Ovary (tissue), 3 donors: ENCODE data around the gene OMD.

Source experiments
- CTCF ChIP-seq, 3 donors: fragments of 450-650 bp in 2 of 3; fragments of 200-600 bp in 1 of 3; IDR thresholded peaks; one replicate each; pipeline versions ENCODE4 v1.5.1 to v1.8.0; 2016 to 2022; ENCODE audit warnings: antibody characterized with exemption in 3 of 3, mild to moderate bottlenecking in 1 of 3
- POLR2A ChIP-seq: fragments of 450-650 bp; IDR thresholded peaks from one replicate; pipeline ENCODE4 v1.6.1; 2017; ENCODE audit warnings: antibody characterized with exemption, mild to moderate bottlenecking, moderate library complexity
- donor health status: DM: no; HTN: no; CAD: no.

GRCh38 chr9:92405818-92406217 lies 18.5 kb downstream of the OMD start:
- TF ChIP-seq CTCF (IDR thresholded peaks at IDR 0.05), result no peak
- no peak for TF ChIP-seq POLR2A
